Endothelial cell of umbilical vein (primary cell): Measurements from ENCODE around the gene TUT1.

ENCODE experiments used
- CTCF ChIP-seq, 2 donors: IDR thresholded peaks; 1 replicate in 1 of 2; 2 replicates in 1 of 2; pipeline ENCODE4 v1.5.1; 2011; ENCODE audit warnings: low read length in 2 of 2, mild to moderate bottlenecking in 2 of 2, moderate library complexity in 2 of 2, control low read depth in 1 of 2, inconsistent platforms in 1 of 2, low read depth in 1 of 2; ENCODE audit not compliant: insufficient read depth in 1 of 2; ENCODE audit errors: extremely low read depth in 1 of 2
- MAX ChIP-seq: IDR thresholded peaks from 2 replicates; pipeline ENCODE4 v1.6.1; 2011; ENCODE audit not compliant: insufficient read depth, insufficient read length

- TF ChIP-seq CTCF (IDR thresholded peaks at IDR 0.05; ENCODE audit: extremely low read depth in 1 of 2, insufficient read depth in 1 of 2, low read depth in 1 of 2, low read length in 2 of 2) (no peak), MAX (no peak)
Measured at GRCh38 chr11:62553839-62554361, 37.4 kb downstream of the TUT1 start.
